Measurements from ENCODE around the gene BHLHE40. TPM values are rescaled to one million over a fixed set of nuclear protein-coding genes. Genes with fewer than 3 reads are reported as not detected.
A peak's percentile ranks its signal among the peaks of the same experiment; 100 is the strongest.

Gene BHLHE40
- polyA plus RNA-seq, 6 donors from 2014 or later = 1.8 to 6.4 (median 3.3) TPM

- Mint-ChIP-seq H3K4me3 (peak overlapping the region in 3 of 8 donors; percentile 2 to 49 (median 3)), H3K27ac (peak overlapping the region; percentile 88 to 99 (median 90)), H3K4me1 (peaks cover 50 to 95% (median 77%) of the 10 kb centered on the region in 3 donors), H3K27me3 (no peaks in the 10 kb centered on the region), H3K36me3 (no peaks in the 10 kb centered on the region), H3K9me3 (no peaks in the 10 kb centered on the region)
- ATAC-seq (ENCODE audit: low read depth in 2 of 2) = no peak
- DNase-seq = no peak
Observed at GRCh38 chr3:5015056-5015455, 35.8 kb downstream of the BHLHE40 start.

GRCh38 chr3:5016211-5017161 is 37.2 kb downstream of the BHLHE40 start:
- Mint-ChIP-seq H3K36me3 (no peaks in the 10 kb centered on the region), H3K27me3 (no peaks in the 10 kb centered on the region), H3K27ac (peak overlapping the region; percentile 82 to 99 (median 90)), H3K4me3 (peak overlapping the region; percentile 1 to 88 (median 70)), H3K4me1 (peaks cover 43 to 91% (median 71%) of the 10 kb centered on the region in 3 donors), H3K9me3 (no peaks in the 10 kb centered on the region)
- DNase-seq = peak; percentile 52
- peak; percentile 38 to 50 for ATAC-seq (ENCODE audit: low read depth in 2 of 2)

- Mint-ChIP-seq H3K4me3 (no peak overlapping the region), H3K27ac (peak overlapping the region in 5 of 6 donors; percentile 82 to 91 (median 86)), H3K36me3 (no peaks in the 10 kb centered on the region), H3K27me3 (no peaks in the 10 kb centered on the region), H3K4me1 (peaks cover 39 to 75% (median 58%) of the 10 kb centered on the region in 3 donors), H3K9me3 (no peaks in the 10 kb centered on the region)
- no peak for ATAC-seq (ENCODE audit: low read depth in 2 of 2)
- DNase-seq = no peak
Observed at GRCh38 chr3:5017925-5018531, 38.8 kb downstream of the BHLHE40 start.

GRCh38 chr3:5019411-5020241 is 40.4 kb downstream of the BHLHE40 start:
- Mint-ChIP-seq H3K27ac (peak overlapping the region in 5 of 6 donors; percentile 41 to 94 (median 70)), H3K4me3 (no peak overlapping the region), H3K4me1 (peaks cover 26 to 59% (median 42%) of the 10 kb centered on the region in 3 donors), H3K27me3 (no peaks in the 10 kb centered on the region), H3K9me3 (no peaks in the 10 kb centered on the region), H3K36me3 (no peaks in the 10 kb centered on the region)
- ATAC-seq (ENCODE audit: low read depth in 2 of 2) (no peak), DNase-seq (no peak)

GRCh38 chr3:5020242-5020722 is 41.0 kb downstream of the BHLHE40 start:
- H3K4me1 Mint-ChIP-seq = peaks cover 21 to 53% (median 36%) of the 10 kb centered on the region in 3 donors
- DNase-seq (no peak), ATAC-seq (ENCODE audit: low read depth in 2 of 2) (no peak)
- no peaks in the 10 kb centered on the region for H3K9me3 Mint-ChIP-seq
- peak overlapping the region in 3 of 6 donors; percentile 86 to 91 (median 88) for H3K27ac Mint-ChIP-seq
- H3K4me3 Mint-ChIP-seq = no peak overlapping the region
- no peaks in the 10 kb centered on the region for H3K36me3 Mint-ChIP-seq
- H3K27me3 Mint-ChIP-seq = no peaks in the 10 kb centered on the region

- Mint-ChIP-seq H3K9me3 (no peaks in the 10 kb centered on the region), H3K4me1 (peaks cover 20 to 46% (median 32%) of the 10 kb centered on the region in 3 donors), H3K36me3 (no peaks in the 10 kb centered on the region), H3K27me3 (no peaks in the 10 kb centered on the region), H3K27ac (peak overlapping the region in 4 of 6 donors; percentile 16 to 91 (median 66)), H3K4me3 (peak overlapping the region in 1 of 8 donors; percentile 20)
- ATAC-seq (ENCODE audit: low read depth in 2 of 2) = no peak
- DNase-seq = no peak
Observed at GRCh38 chr3:5021116-5022092, 42.2 kb downstream of the BHLHE40 start.

GRCh38 chr3:5022187-5022965 is 43.1 kb downstream of the BHLHE40 start:
- no peaks in the 10 kb centered on the region for H3K9me3 Mint-ChIP-seq
- no peak for DNase-seq
- H3K27me3 Mint-ChIP-seq = no peaks in the 10 kb centered on the region
- H3K4me3 Mint-ChIP-seq = no peak overlapping the region
- ATAC-seq (ENCODE audit: low read depth in 2 of 2) = no peak
- H3K27ac Mint-ChIP-seq = peak overlapping the region in 3 of 6 donors; percentile 16 to 91 (median 54)
- H3K4me1 Mint-ChIP-seq = peaks cover 15 to 42% (median 28%) of the 10 kb centered on the region in 3 donors
- no peaks in the 10 kb centered on the region for H3K36me3 Mint-ChIP-seq

GRCh38 chr3:5022966-5023776 is 43.9 kb downstream of the BHLHE40 start:
- Mint-ChIP-seq H3K4me1 (peaks cover 18 to 40% (median 23%) of the 10 kb centered on the region in 3 donors), H3K4me3 (no peak overlapping the region), H3K36me3 (no peaks in the 10 kb centered on the region), H3K27ac (peak overlapping the region in 3 of 6 donors; percentile 12 to 77 (median 31)), H3K27me3 (no peaks in the 10 kb centered on the region), H3K9me3 (no peaks in the 10 kb centered on the region)
- ATAC-seq (ENCODE audit: low read depth in 2 of 2) (no peak), DNase-seq (no peak)

GRCh38 chr3:5023777-5024346 is 44.6 kb downstream of the BHLHE40 start:
- ATAC-seq (ENCODE audit: low read depth in 2 of 2) (no peak), DNase-seq (no peak)
- H3K9me3 Mint-ChIP-seq = no peaks in the 10 kb centered on the region
- peaks cover 16 to 33% (median 18%) of the 10 kb centered on the region in 3 donors for H3K4me1 Mint-ChIP-seq
- peak overlapping the region in 2 of 6 donors; percentile 3 to 31 for H3K27ac Mint-ChIP-seq
- H3K27me3 Mint-ChIP-seq = peaks cover 0 to under 1% (median 0%) of the 10 kb centered on the region in 3 donors
- no peaks in the 10 kb centered on the region for H3K36me3 Mint-ChIP-seq
- H3K4me3 Mint-ChIP-seq = no peak overlapping the region

GRCh38 chr3:5026046-5026362 is 46.8 kb downstream of the BHLHE40 start:
- no peaks in the 10 kb centered on the region for H3K9me3 Mint-ChIP-seq
- peak overlapping the region; percentile 59 to 92 (median 66) for H3K27ac Mint-ChIP-seq
- H3K4me3 Mint-ChIP-seq = peak overlapping the region; percentile 15 to 88 (median 73)
- no peaks in the 10 kb centered on the region for H3K36me3 Mint-ChIP-seq
- ATAC-seq (ENCODE audit: low read depth in 2 of 2) = no peak
- no peak for DNase-seq
- H3K27me3 Mint-ChIP-seq = peaks cover 0 to 6% (median 0%) of the 10 kb centered on the region in 3 donors
- peaks cover 15 to 25% (median 16%) of the 10 kb centered on the region in 3 donors for H3K4me1 Mint-ChIP-seq

All from naive B cell (primary cell).